ENCODE measurements around the gene ELP4. TPM values are rescaled to one million over a fixed set of nuclear protein-coding genes. Genes with fewer than 3 reads are reported as not detected.

The ELP4 gene
- polyA plus RNA-seq, 3 donors = 7.4 to 9.0 (median 8.4) TPM

- WGBS, 3 donors = 10 to 17% (median 16%) methylated on average over 6 of the region's 6 CpGs
- H3K27ac ChIP-seq (ENCODE audit: low read depth, low read length) = no peak overlapping the region
These were observed 292.5 kb downstream of the ELP4 start for GRCh38 chr11:31802000-31802551.

DNA sequence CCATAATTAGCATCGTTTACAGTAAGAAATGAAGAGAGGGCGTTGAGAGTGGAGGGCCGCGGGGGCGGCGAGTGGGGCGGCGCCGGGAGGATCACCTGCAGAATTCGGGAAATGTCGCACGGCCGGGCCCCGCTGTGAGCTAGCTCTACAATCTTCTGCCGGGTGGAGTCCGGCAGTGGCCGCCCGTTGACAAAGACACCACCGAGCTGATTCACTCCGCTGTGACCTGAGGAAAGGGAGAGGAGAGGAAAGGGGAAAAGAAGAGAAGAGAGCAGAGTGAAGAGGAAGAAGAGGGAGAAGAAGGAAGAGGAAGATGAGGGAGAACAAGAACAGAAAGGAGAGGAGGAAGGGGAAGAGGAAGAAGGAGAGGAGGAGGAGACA is 293.0 kb downstream of the ELP4 start:
- 4 to 10% (median 6%) methylated on average over 20 of the region's 20 CpGs for WGBS, 3 donors
- no peak overlapping the region for H3K27ac ChIP-seq (ENCODE audit: low read depth, low read length)

DNA sequence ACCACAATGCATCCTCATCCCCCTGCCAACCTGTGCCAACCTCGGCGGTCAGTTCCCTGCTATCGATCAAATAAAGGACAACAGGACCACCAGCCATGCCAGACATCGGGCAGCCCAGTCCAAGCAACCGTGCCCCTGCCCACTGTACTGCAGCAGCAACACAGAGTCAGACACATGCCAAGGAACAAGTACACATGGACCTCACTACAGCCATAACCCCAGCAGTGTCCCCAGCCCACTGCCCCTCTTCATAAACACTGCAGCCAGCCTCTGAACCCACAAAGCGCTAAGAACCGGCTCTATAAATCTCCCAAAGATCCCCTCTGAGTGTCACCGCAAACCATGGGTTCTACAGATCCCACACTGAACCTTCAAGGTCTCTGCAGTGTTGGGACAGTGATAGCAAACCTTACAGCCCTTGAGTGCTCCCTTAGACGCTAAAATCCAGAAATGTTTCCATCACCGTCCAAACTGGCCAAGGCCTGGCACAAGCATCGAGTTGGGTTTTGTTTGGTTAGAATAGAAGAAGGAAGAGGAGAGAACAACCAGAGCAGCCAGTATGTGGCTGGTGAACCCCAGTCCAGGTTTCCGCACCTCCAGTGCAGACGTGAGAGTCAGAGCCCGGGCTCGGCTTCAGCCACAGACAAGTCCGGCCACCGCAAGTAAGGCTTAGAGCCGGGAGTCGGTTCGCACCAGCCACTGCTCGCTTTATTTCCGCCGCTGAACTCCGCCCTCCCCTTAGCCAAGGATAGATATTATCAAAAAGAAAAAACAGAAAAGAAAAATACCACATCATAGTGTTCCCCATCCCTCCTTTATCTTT is 293.6 kb downstream of the ELP4 start:
- H3K27ac ChIP-seq (ENCODE audit: low read depth, low read length) = no peak overlapping the region
- 8% methylated on average over 24 of the region's 24 CpGs for WGBS, 3 donors

DNA sequence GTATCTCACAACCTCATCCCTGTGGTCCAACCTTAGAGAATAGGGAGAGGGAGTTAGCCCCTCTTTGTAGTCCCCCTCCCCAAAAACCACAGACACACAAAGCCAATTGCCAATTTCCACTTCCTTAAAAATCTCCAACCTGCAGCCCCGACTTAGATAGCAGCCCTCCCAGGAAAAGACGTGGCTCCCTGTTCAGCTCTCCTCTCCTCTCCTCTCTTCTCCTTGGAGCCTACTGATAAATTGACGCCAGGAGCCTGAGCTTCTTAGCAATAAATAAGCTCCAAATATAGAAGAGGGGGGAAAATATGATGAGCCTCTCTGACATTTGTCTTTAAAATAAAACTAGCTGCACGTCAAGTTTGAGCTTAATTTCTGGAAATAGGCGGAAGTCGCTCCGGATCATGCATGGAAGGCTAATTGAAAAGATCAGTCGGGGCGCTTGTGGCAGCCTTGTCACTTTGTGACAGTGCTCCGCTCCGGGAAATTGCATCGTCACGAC is 294.3 kb downstream of the ELP4 start:
- H3K27ac ChIP-seq (ENCODE audit: low read depth, low read length) = no peak overlapping the region
- 8 to 9% (median 9%) methylated on average over 13 of the region's 13 CpGs for WGBS, 3 donors

GRCh38 chr11:31804312-31805036 is 294.9 kb downstream of the ELP4 start:
- no peak overlapping the region for H3K27ac ChIP-seq (ENCODE audit: low read depth, low read length)
- WGBS, 3 donors = 5 to 6% (median 6%) methylated on average over 41 of the region's 41 CpGs

DNA sequence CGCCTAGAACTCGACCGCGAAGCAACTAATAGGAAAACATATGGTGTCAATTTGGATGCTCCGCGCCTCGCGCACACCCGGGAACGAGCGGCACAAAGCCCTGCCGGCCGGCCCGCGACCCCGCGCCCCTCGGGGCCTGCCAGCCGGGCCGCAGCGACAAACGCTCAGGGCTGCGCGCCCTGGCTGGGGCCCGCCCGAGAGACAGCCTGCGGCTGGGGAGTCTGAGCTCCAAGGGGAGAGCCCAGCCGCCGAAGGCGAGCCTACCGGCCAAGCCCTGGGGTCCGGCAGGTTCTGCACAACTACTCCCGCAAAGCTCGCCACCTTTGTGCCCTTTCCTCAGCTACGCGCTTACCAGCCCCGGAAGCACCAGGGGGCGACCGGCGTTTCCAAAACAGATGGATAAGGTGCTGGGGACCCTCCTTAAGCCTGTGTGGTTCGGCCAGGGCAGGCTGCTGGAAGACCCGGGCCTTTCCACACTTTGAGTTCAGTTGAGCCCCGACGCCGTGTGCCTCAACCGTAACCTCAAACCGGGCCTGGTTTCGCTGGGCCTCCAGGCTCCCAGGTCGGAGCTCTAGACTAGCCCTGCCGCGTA is 295.6 kb downstream of the ELP4 start:
- WGBS, 3 donors = 5 to 8% (median 6%) methylated on average over 48 to 51 of the region's 51 CpGs
- H3K27ac ChIP-seq (ENCODE audit: low read depth, low read length) = no peak overlapping the region

DNA sequence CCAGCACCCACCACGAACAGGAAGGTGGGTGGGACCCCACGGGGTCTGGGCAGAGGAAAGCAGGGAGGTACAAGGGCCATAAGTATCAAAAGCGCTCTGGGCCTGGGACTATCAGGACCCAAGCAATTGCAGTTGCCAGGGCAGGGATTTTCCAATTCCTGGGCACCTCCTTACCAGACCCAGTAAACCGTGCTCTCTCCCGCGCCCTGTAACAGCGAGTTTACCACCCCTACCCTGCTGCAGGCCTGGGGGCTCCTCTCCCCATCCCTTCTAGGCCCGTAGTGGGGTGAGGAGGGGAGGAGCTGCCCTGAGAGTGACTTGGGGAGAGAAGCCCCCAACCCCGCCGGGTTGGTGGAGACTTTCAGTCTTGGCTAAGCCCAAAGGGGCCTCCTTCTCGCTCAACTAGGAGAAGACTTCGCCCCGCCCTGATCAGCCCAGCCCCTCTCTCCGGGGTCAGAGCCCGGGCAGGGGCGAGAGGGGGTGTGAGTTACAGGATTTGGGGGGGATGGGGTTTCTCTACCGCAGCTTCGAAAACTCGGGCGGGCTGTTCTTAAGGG is 296.1 kb downstream of the ELP4 start:
- 4 to 10% (median 5%) methylated on average over 12 to 20 of the region's 20 CpGs for WGBS, 3 donors
- H3K27ac ChIP-seq (ENCODE audit: low read depth, low read length) = no peak overlapping the region

DNA sequence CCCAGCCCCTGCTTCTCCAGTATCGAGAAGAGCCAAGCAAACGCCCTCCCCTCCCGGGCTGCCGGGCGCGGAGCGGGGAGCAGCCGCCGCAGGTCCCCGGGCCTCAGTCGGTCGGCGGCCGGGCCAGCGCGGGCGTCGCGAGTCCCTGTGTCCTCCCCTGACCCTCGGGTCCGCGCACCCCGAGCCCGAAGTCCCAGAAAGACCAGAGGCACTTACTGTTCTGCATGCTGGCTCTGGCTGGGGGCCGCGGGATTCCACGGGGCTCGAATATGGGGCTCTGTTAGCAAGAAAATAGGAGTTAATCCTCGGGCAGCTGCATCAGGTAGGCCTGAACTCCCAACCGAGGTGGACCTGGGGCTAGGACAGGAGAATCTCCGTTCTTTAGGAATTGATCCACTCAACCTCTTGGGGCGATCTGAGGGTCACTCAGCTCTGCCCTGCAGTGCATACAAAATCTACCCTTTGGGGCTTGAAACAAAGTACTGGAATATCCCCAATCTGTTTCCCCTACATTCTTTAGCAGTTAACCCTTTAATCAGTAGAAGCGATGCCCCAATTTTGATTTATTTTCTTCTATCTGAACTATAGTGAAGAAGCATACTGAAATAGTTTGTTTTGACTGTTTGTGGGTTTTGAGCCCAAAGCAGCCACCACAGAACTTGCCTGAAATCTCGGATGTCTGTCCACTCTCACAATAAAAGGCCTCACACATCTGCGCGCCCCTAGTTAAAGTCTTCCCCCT is 296.8 kb downstream of the ELP4 start:
- WGBS, 3 donors = 4 to 7% (median 7%) methylated on average over 35 to 36 of the region's 36 CpGs

GRCh38 chr11:31806928-31807798 is 297.6 kb downstream of the ELP4 start:
- H3K27ac ChIP-seq (ENCODE audit: low read depth, low read length) = no peak overlapping the region
- 10 to 18% (median 17%) methylated on average over 13 of the region's 13 CpGs for WGBS, 3 donors

More for the DNA sequence above, 296.8 kb downstream of the ELP4 start:
- no peak overlapping the region for H3K27ac ChIP-seq (ENCODE audit: low read depth, low read length)

GRCh38 chr11:31807799-31808667 is 298.5 kb downstream of the ELP4 start:
- no peak overlapping the region for H3K27ac ChIP-seq (ENCODE audit: low read depth, low read length)
- WGBS, 3 donors = 4 to 9% (median 8%) methylated on average over 9 of the region's 9 CpGs

GRCh38 chr11:31808721-31809540 is 299.4 kb downstream of the ELP4 start:
- WGBS, 3 donors = 8 to 12% (median 10%) methylated on average over 21 of the region's 21 CpGs
- H3K27ac ChIP-seq (ENCODE audit: low read depth, low read length) = no peak overlapping the region

GRCh38 chr11:31809541-31809856 is 299.9 kb downstream of the ELP4 start:
- WGBS, 3 donors = 23 to 27% (median 27%) methylated on average over 6 of the region's 6 CpGs
- no peak overlapping the region for H3K27ac ChIP-seq (ENCODE audit: low read depth, low read length)

GRCh38 chr11:31809857-31810778 is 300.6 kb downstream of the ELP4 start:
- 2 to 4% (median 2%) methylated on average over 78 to 91 of the region's 91 CpGs for WGBS, 3 donors
- no peak overlapping the region for H3K27ac ChIP-seq (ENCODE audit: low read depth, low read length)

DNA sequence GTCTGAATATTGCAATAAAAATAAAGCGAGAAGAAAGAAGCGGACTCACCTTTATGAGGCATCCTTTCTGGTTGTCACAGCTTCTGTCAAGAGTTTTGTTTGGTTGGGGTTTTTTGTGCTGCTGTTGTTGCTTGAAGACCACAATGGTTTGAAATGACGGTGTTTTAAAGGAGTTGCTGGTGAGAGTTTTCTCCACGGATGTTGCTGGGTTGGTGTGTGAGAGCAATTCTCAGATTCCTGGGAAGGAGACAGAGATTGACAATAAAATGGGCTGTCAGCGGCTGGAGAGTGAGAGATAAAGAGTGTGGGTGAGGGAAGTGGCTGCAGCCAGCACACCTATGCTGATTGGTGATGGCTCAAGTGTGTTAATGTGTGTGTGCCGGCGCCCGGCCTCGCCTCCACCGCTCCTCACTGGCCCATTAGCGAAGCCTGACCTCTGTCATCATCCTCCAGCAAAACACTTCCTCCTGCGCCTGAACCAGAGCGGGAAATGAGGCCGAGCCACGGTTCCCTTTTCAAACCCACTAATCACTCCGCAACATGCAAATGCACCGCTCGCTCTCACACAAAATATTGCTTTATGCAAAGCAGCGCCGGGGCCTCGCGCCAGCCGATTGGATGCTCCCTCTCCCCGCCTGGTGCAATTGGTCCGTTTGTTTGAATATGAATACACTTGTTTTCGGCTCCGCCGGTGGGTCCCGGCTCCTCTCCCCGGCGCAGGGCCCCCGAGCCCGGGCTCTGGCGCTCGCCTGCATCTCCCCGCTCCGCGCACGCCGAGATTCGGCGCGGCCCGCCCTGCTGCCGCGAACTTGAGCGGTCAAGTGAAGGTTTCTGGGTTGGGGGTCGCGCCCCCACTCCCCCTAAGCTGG is 301.4 kb downstream of the ELP4 start, which contains the start of gene PAX6:
Gene PAX6 (minus strand): TSS at position 544 of the 869 bp plus-strand sequence. CDS start 4,911 bp downstream, outside the sequence.
- WGBS, 3 donors = 3 to 6% (median 4%) methylated on average over 49 of the region's 49 CpGs

More for the DNA sequence above, 301.4 kb downstream of the ELP4 start, which contains the start of gene PAX6:
- no peak within 1 kb of the TSS for H3K27ac ChIP-seq (ENCODE audit: low read depth, low read length)
